PC-9 (cell line): Measurements from ENCODE around the gene MPPED2.

Source experiments
- EZH2 ChIP-seq: fragments of 200-600 bp; sonication (generic); IDR thresholded peaks from 2 replicates; pipeline ENCODE4 v1.8.0; 2017; ENCODE audit warnings: antibody characterized with exemption, low read depth
- TF ChIP-seq, protein P1 (sequence below): fragments of 200-600 bp; sonication (generic); conservative IDR thresholded peaks from 2 replicates; pipeline ENCODE4 v1.6.1; 2017; ENCODE audit warnings: mixed run types, antibody characterized with exemption, mild to moderate bottlenecking, moderate library complexity

DNA sequence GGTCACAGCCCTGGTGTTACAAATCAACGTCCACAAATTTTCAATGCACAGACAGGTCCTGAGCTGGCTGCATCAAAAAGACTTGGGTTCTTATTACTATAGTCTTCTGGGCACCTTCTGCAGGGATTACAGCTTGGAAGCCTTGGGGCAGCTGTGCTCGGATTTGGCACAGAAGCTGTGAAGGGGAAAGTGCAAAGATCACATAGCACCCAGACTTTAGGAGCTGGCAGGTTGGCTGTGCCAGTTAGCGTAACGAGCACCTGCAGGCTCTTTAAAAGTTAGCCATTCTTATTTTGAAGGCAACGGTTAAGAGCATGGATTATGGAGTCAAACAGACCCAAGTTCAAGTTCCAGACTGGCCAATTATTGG, 162.9 kb downstream of the MPPED2 start:
- TF ChIP-seq, protein P1, sequence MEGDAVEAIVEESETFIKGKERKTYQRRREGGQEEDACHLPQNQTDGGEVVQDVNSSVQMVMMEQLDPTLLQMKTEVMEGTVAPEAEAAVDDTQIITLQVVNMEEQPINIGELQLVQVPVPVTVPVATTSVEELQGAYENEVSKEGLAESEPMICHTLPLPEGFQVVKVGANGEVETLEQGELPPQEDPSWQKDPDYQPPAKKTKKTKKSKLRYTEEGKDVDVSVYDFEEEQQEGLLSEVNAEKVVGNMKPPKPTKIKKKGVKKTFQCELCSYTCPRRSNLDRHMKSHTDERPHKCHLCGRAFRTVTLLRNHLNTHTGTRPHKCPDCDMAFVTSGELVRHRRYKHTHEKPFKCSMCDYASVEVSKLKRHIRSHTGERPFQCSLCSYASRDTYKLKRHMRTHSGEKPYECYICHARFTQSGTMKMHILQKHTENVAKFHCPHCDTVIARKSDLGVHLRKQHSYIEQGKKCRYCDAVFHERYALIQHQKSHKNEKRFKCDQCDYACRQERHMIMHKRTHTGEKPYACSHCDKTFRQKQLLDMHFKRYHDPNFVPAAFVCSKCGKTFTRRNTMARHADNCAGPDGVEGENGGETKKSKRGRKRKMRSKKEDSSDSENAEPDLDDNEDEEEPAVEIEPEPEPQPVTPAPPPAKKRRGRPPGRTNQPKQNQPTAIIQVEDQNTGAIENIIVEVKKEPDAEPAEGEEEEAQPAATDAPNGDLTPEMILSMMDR, result no peak
- TF ChIP-seq EZH2, result no peak
